ENCODE results near the gene CYSLTR2.

CYSLTR2 gene

GRCh38 chr13:48653472-48653939, at the start of gene CYSLTR2:
Gene CYSLTR2 (plus strand): TSS chr13:48653929. CDS start chr13:48706818, 52,889 bp downstream.
- DNase-seq, result peak; percentile 84

- peak; percentile 37 for DNase-seq
Observed at GRCh38 chr13:48615049-48615448, 38.7 kb upstream of the CYSLTR2 start.

GRCh38 chr13:48618937-48619336, 34.8 kb upstream of the CYSLTR2 start:
- DNase-seq, result no peak

GRCh38 chr13:48621056-48621455, 32.7 kb upstream of the CYSLTR2 start:
- DNase-seq, result no peak

- no peak for DNase-seq
Observed at GRCh38 chr13:48624016-48624415, 29.7 kb upstream of the CYSLTR2 start.

- no peak for DNase-seq
Observed at GRCh38 chr13:48624858-48625257, 28.9 kb upstream of the CYSLTR2 start.

- DNase-seq, result no peak
Observed at GRCh38 chr13:48625413-48626076, 28.2 kb upstream of the CYSLTR2 start.

- DNase-seq, result peak; percentile 52
Observed at GRCh38 chr13:48626077-48626449, 27.7 kb upstream of the CYSLTR2 start.

GRCh38 chr13:48626726-48627451, 26.8 kb upstream of the CYSLTR2 start:
- no peak for DNase-seq

- DNase-seq, result no peak
Observed at GRCh38 chr13:48629277-48629676, 24.5 kb upstream of the CYSLTR2 start.

GRCh38 chr13:48630291-48630690, 23.4 kb upstream of the CYSLTR2 start:
- no peak for DNase-seq

GRCh38 chr13:48630773-48631172, 23.0 kb upstream of the CYSLTR2 start:
- no peak for DNase-seq

GRCh38 chr13:48631441-48631840, 22.3 kb upstream of the CYSLTR2 start:
- no peak for DNase-seq

GRCh38 chr13:48633700-48634099, 20.0 kb upstream of the CYSLTR2 start:
- no peak for DNase-seq

- DNase-seq, result no peak
Observed at GRCh38 chr13:48634636-48635035, 19.1 kb upstream of the CYSLTR2 start.

GRCh38 chr13:48635478-48635877, 18.3 kb upstream of the CYSLTR2 start:
- DNase-seq, result no peak

GRCh38 chr13:48636550-48636949, 17.2 kb upstream of the CYSLTR2 start:
- DNase-seq, result no peak

GRCh38 chr13:48637601-48638000, 16.1 kb upstream of the CYSLTR2 start:
- DNase-seq, result no peak

GRCh38 chr13:48640767-48641166, 13.0 kb upstream of the CYSLTR2 start:
- DNase-seq, result no peak

- no peak for DNase-seq
Observed at GRCh38 chr13:48641404-48641803, 12.3 kb upstream of the CYSLTR2 start.

- no peak for DNase-seq
Observed at GRCh38 chr13:48642061-48642460, 11.7 kb upstream of the CYSLTR2 start.

GRCh38 chr13:48643159-48643558, 10.6 kb upstream of the CYSLTR2 start:
- no peak for DNase-seq

GRCh38 chr13:48644141-48644540, 9.6 kb upstream of the CYSLTR2 start:
- DNase-seq, result no peak

GRCh38 chr13:48644951-48645350, 8.8 kb upstream of the CYSLTR2 start:
- no peak for DNase-seq

GRCh38 chr13:48645845-48646244, 7.9 kb upstream of the CYSLTR2 start:
- no peak for DNase-seq
